Psoas muscle (tissue), 8 donors: ENCODE data around the gene MIOX. TPM values are rescaled to one million over a fixed set of nuclear protein-coding genes. Genes with fewer than 3 reads are reported as not detected.
A peak's percentile ranks its signal among the peaks of the same experiment; 100 is the strongest.

Experiments
- ATAC-seq, 4 donors: fragments of 200-7000 bp; cut with Tn5 transposase; one replicate each; pipeline ENCODE4 v1.9.1; 2020; ENCODE audit warnings: moderate library complexity in 3 of 4, mild to moderate bottlenecking in 2 of 4
- DNase-seq, 2 donors: peaks; one replicate each; pipeline ENCODE4 v3.0.0-alpha.2; 2020
- H3K27ac ChIP-seq: fragments of 200-600 bp; one replicate; pipeline ENCODE4 v1.8.0; 2022
- H3K27me3 ChIP-seq, 3 donors: fragments of 200-600 bp in 1 of 3; one replicate each; pipeline versions ENCODE4 v1.6.1 to v1.8.0; 2013 to 2022; ENCODE audit warnings: low read length in 2 of 3, mild to moderate bottlenecking in 2 of 3, moderate library complexity in 1 of 3; ENCODE audit not compliant: insufficient read depth in 3 of 3
- H3K36me3 ChIP-seq, 2 donors: fragments of 200-600 bp in 1 of 2; one replicate each; pipeline versions ENCODE4 v1.6.1 to v1.8.0; 2013 to 2022; ENCODE audit warnings: low read depth in 1 of 2, mild to moderate bottlenecking in 1 of 2, moderate library complexity in 1 of 2; ENCODE audit not compliant: insufficient read depth in 1 of 2
- H3K4me1 ChIP-seq: fragments of 200-600 bp; one replicate; pipeline ENCODE4 v1.8.0; 2022
- H3K4me3 ChIP-seq: fragments of 200-600 bp; one replicate; pipeline ENCODE4 v1.8.0; 2022; ENCODE audit warnings: mild to moderate bottlenecking
- H3K9me3 ChIP-seq: fragments of 200-600 bp; one replicate; pipeline ENCODE4 v1.8.0; 2022
- CTCF ChIP-seq: fragments of 200-600 bp; IDR thresholded peaks from one replicate; pipeline ENCODE4 v1.8.0; 2022; ENCODE audit warnings: antibody characterized with exemption
- WGBS, 3 donors: extraction: QIAGEN DNeasy Blood & Tissue Kit; methylation state at CpG; one replicate each; pipeline versions ENCODE4 v1.1.6 to v1.1.7; 2013; 5-methylcytosine and 5-hydroxymethylcytosine counted together
- intact Hi-C, 2 donors: fragments of 100-400 bp; cut with DNase I; formaldehyde crosslinking; loops; one replicate each; pipeline versions ENCODE4 v1.11.0 to v1.14.2; 2022
- polyA plus RNA-seq, 3 donors: library from polyadenylated mRNA; stranded (reverse); fragments of 200-250 nt; gene quantifications; one replicate each; pipeline ENCODE4 v1.2.3, GENCODE V29; 2013
- total RNA-seq, 4 donors: library from RNA; stranded (reverse); fragmentation: NEBNext Ultra II Directional in 2 of 4; extraction: Animal tissue kit (Norgen Biotek cat#: 25700) in 2 of 4; gene quantifications; one replicate each; pipeline versions ENCODE4 v1.2.1 to v1.2.4, GENCODE V29; 2021 to 2023
- donor health status: healthy with polysubstance abuse.
- donor health status: DM: no; HTN: no; CAD: no; lungs with moderate emphysema.
- donor health status: Bipolar disorder and iron deficiency.
- donor health status: healthy.
- donor health status: DM: yes; HTN: yes; CAD: no.
- donor health status: DM: no; HTN: no; CAD: no.
- donor health status: DM: no; HTN: no; CAD: no.
- donor health status: DM: yes; HTN: yes; CAD: no.

MIOX gene
- total and polyA plus RNA-seq, 7 donors = not detected

- DNase-seq = peak in 1 of 2 donors; percentile 14
- intact Hi-C loops = no loop called here
- TF ChIP-seq CTCF = no peak
- no peaks in the 10 kb centered on the region for H3K27me3 ChIP-seq
- peak in 3 of 4 donors; percentile 5 to 9 (median 7) for ATAC-seq
- no peaks in the 10 kb centered on the region for H3K4me1 ChIP-seq
- H3K27ac ChIP-seq = no peak overlapping the region
- 63 to 72% (median 67%) methylated on average over 25 to 28 of the region's 28 CpGs for WGBS, 3 donors
- no peak overlapping the region for H3K4me3 ChIP-seq
- H3K9me3 ChIP-seq = no peaks in the 10 kb centered on the region
- H3K36me3 ChIP-seq = peaks cover 13 to 82% of the 10 kb centered on the region in 2 donors
Observed at GRCh38 chr22:50443801-50444625, 42.6 kb upstream of the MIOX start.

- no peak overlapping the region for H3K27ac ChIP-seq
- H3K27me3 ChIP-seq = no peaks in the 10 kb centered on the region
- ATAC-seq (no peak), DNase-seq (peak in 1 of 2 donors; percentile 31)
- H3K4me1 ChIP-seq = no peaks in the 10 kb centered on the region
- intact Hi-C loops = no loop called here
- no peak for TF ChIP-seq CTCF
- no peak overlapping the region for H3K4me3 ChIP-seq
- no peaks in the 10 kb centered on the region for H3K9me3 ChIP-seq
- H3K36me3 ChIP-seq = peaks cover 13 to 78% of the 10 kb centered on the region in 2 donors
- 76 to 82% (median 82%) methylated on average over 5 of the region's 5 CpGs for whole genome bisulfite sequencing, 3 donors
Observed at GRCh38 chr22:50444663-50445062, 42.0 kb upstream of the MIOX start.

- intact Hi-C loops = no loop called here
- no peak overlapping the region for H3K27ac ChIP-seq
- no peak overlapping the region for H3K4me3 ChIP-seq
- ATAC-seq (no peak), DNase-seq (peak in 1 of 2 donors; percentile 23)
- peaks cover 13 to 78% of the 10 kb centered on the region in 2 donors for H3K36me3 ChIP-seq
- TF ChIP-seq CTCF = no peak
- 74 to 76% (median 76%) methylated on average over 30 of the region's 30 CpGs for WGBS, 3 donors
- no peaks in the 10 kb centered on the region for H3K4me1 ChIP-seq
- H3K9me3 ChIP-seq = no peaks in the 10 kb centered on the region
- H3K27me3 ChIP-seq = no peaks in the 10 kb centered on the region
Observed at GRCh38 chr22:50445071-50445879, 41.4 kb upstream of the MIOX start.

- DNase-seq (peak in 1 of 2 donors; percentile 14), ATAC-seq (peak in 1 of 4 donors; percentile 1)
- WGBS, 3 donors = 73 to 76% (median 74%) methylated on average over 15 to 17 of the region's 17 CpGs
- Histone ChIP-seq H3K27ac (no peak overlapping the region), H3K4me1 (no peaks in the 10 kb centered on the region), H3K36me3 (peaks cover 6 to 78% of the 10 kb centered on the region in 2 donors), H3K9me3 (no peaks in the 10 kb centered on the region), H3K4me3 (no peak overlapping the region), H3K27me3 (no peaks in the 10 kb centered on the region)
- no peak for TF ChIP-seq CTCF
- intact Hi-C loops = no loop called here
Observed at GRCh38 chr22:50445880-50446707, 40.6 kb upstream of the MIOX start.
